ENCODE data around the gene P4HA3. TPM values are rescaled to one million over a fixed set of nuclear protein-coding genes. Genes with fewer than 3 reads are reported as not detected.
A peak's percentile ranks its signal among the peaks of the same experiment; 100 is the strongest.

P4HA3 gene
- polyA plus RNA-seq (2012; ENCODE audit: low read depth, missing spikeins): 0.09 TPM

DNA sequence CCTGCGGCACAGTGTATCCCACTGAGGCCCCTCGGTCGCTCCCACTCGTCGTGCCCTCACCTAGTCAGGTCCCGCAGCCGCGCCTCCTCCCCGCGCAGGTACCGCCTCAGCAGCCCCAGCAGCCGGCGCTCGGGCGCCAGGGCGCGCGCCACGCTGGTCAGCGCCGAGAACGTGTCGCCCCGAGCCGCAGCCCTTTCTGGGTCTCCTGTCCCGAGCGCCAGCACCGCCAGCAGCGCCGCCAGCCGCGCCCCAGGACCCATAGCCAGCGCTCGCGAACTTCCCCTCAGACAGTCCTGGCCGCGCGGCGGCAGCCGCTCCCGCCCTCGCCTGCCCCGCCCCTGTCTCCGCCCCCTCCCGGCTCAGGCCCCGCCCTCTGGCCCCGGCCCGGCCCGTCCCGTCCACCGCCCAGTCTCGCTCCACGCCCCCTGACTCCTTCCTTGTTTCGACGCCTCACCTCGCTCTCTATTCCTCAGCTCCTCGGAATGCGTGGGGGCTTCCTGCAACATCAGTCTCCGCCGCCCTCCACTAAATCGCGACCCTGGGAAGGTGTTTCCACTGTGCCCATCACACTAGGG lies at the start of gene P4HA3:
TSS of gene P4HA3 (minus strand) at position 289 of the 575 bp plus-strand sequence. CDS start at position 260, 29 bp downstream.
- FAIRE-seq (no peak), DNase-seq (ENCODE audit: insufficient read length, low spot score) (peak; percentile 56)
- TF ChIP-seq POU2F2 (IDR thresholded peaks at IDR 0.05; ENCODE audit: low read depth, low read length): no peak
- no peak for TF ChIP-seq POLR2A (IDR thresholded peaks at IDR 0.05; ENCODE audit: low read depth, low read length)
- no peak for TF ChIP-seq TAF1 (IDR thresholded peaks at IDR 0.05; ENCODE audit: low read depth, low read length)
- no peak for TF ChIP-seq PAX5 (IDR thresholded peaks at IDR 0.05; ENCODE audit: insufficient read depth, low read length, severe bottlenecking)
- TF ChIP-seq POLR2AphosphoS5 (IDR thresholded peaks at IDR 0.05; ENCODE audit: low read depth, low read length): no peak
- TF ChIP-seq SPI1 (IDR thresholded peaks at IDR 0.05; ENCODE audit: low read depth, low read length): no peak

DNA sequence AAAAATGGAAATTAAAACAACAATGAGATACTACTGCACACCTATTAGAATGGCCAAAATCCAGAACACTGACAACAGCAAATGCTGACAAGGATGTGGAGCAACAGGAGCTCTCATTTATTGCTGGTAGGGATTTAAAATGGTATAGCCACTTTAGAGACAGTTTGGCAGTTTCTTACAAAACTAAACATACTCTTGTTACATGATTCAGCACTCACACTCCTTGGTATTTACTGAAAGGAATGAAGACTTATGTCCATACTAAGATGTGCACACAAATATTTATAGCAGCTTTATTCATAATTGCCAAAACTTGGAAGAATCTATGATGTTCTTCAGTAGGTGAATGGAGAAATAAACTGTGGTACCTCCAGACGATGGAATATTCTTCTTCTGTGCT lies 46.0 kb upstream of the P4HA3 start:
- FAIRE-seq (no peak), DNase-seq (ENCODE audit: insufficient read length, low spot score) (no peak)
- TF ChIP-seq TAF1 (IDR thresholded peaks at IDR 0.05; ENCODE audit: low read depth, low read length): no peak
- TF ChIP-seq POLR2AphosphoS5 (IDR thresholded peaks at IDR 0.05; ENCODE audit: low read depth, low read length): no peak
- TF ChIP-seq PAX5 (IDR thresholded peaks at IDR 0.05; ENCODE audit: insufficient read depth, low read length, severe bottlenecking): no peak
- no peak for TF ChIP-seq POLR2A (IDR thresholded peaks at IDR 0.05; ENCODE audit: low read depth, low read length)
- TF ChIP-seq POU2F2 (IDR thresholded peaks at IDR 0.05; ENCODE audit: low read depth, low read length): no peak
- TF ChIP-seq SPI1 (IDR thresholded peaks at IDR 0.05; ENCODE audit: low read depth, low read length): no peak

DNA sequence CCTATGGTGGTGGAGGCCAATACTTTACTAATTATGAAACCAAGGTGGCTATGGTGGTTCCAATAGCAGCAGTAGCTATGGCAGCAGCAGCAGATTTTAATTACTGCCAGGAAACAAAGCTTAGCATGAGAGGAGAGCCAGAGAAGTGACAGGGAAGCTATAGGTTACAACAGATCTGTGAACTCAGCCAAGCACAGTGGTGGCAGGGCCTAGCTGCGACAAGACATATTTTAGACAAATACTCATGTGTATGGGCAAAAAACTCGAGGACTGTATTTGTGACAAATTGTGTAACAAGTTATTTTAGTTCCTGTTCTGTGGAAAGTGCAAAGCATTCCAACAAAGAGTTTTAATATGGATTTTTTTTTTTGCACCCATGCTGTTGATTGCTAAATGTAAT lies 44.2 kb upstream of the P4HA3 start:
- no peak for DNase-seq (ENCODE audit: insufficient read length, low spot score)
- TF ChIP-seq TAF1 (IDR thresholded peaks at IDR 0.05; ENCODE audit: low read depth, low read length) (no peak), POLR2A (IDR thresholded peaks at IDR 0.05; ENCODE audit: low read depth, low read length) (no peak), PAX5 (IDR thresholded peaks at IDR 0.05; ENCODE audit: insufficient read depth, low read length, severe bottlenecking) (no peak), POLR2AphosphoS5 (IDR thresholded peaks at IDR 0.05; ENCODE audit: low read depth, low read length) (no peak), SPI1 (IDR thresholded peaks at IDR 0.05; ENCODE audit: low read depth, low read length) (no peak), POU2F2 (IDR thresholded peaks at IDR 0.05; ENCODE audit: low read depth, low read length) (no peak)
- FAIRE-seq: no peak

- DNase-seq (ENCODE audit: insufficient read length, low spot score) (no peak), FAIRE-seq (no peak)
- TF ChIP-seq POLR2AphosphoS5 (IDR thresholded peaks at IDR 0.05; ENCODE audit: low read depth, low read length): no peak
- no peak for TF ChIP-seq SPI1 (IDR thresholded peaks at IDR 0.05; ENCODE audit: low read depth, low read length)
Observed at GRCh38 chr11:74354036-74354435, 42.6 kb upstream of the P4HA3 start.

DNA sequence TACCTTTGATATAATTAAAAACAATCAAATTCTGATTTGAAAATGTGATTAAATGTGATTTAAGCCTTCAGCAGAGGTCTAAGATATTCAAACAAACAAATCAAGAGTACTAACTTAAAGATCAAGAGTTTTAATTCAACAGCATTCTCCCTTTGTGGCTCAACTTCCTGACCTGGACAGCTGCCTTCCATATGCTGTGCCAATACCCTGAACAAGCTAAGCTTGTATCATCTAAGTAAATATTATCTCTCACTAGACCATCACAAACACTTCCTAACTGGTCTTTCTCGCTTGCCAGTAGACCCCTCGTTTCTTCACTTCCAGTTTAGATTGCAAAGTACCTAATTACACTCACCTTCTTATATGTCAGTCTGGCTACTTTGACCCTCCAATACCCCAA lies 35.9 kb upstream of the P4HA3 start:
- DNase-seq (ENCODE audit: insufficient read length, low spot score): no peak
- TF ChIP-seq PAX5 (IDR thresholded peaks at IDR 0.05; ENCODE audit: insufficient read depth, low read length, severe bottlenecking) (no peak), SPI1 (IDR thresholded peaks at IDR 0.05; ENCODE audit: low read depth, low read length) (no peak), POLR2AphosphoS5 (IDR thresholded peaks at IDR 0.05; ENCODE audit: low read depth, low read length) (no peak), TAF1 (IDR thresholded peaks at IDR 0.05; ENCODE audit: low read depth, low read length) (no peak), POU2F2 (IDR thresholded peaks at IDR 0.05; ENCODE audit: low read depth, low read length) (no peak), POLR2A (IDR thresholded peaks at IDR 0.05; ENCODE audit: low read depth, low read length) (no peak)
- no peak for FAIRE-seq

DNA sequence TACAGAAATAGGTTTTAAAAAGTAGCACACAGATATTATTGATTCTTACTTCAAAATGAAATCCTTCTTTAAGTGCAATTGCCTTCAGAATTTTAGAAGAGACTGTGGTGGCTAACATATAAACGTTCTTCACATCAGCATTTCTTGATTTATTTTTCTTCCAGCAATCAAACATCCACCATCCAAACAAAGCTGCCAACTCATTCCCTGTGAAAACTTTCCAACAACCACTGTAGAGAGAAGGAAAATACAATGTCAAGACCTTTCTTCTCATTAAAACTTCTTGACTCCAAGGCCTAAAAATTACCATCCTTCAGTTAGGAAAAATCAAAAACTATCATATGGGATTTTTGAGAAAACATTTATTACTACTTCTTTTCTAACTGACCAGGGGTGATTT lies 34.0 kb upstream of the P4HA3 start:
- no peak for FAIRE-seq
- no peak for DNase-seq (ENCODE audit: insufficient read length, low spot score)
- TF ChIP-seq POLR2AphosphoS5 (IDR thresholded peaks at IDR 0.05; ENCODE audit: low read depth, low read length) (no peak), TAF1 (IDR thresholded peaks at IDR 0.05; ENCODE audit: low read depth, low read length) (no peak), POU2F2 (IDR thresholded peaks at IDR 0.05; ENCODE audit: low read depth, low read length) (no peak), POLR2A (IDR thresholded peaks at IDR 0.05; ENCODE audit: low read depth, low read length) (no peak), PAX5 (IDR thresholded peaks at IDR 0.05; ENCODE audit: insufficient read depth, low read length, severe bottlenecking) (no peak), SPI1 (IDR thresholded peaks at IDR 0.05; ENCODE audit: low read depth, low read length) (no peak)

DNA sequence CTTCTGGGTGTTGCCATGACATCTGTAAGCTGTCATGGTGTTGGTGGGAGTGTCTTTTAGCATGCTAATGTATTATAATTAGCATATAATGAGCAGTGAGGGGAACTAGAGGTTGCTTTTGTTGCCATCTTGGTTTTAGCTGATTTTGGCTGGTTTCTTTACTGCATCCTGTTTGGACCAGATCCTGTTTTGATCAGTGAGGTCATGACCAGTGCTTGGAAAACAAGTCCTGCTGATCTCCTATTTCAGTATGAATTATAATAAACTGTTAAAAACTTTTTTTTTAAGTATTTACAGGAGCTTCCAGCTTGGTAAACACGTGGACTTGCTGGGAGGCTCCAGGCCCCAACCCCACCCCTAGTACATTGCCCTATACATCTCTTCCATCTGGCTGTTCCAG lies 30.5 kb upstream of the P4HA3 start:
- FAIRE-seq (no peak), DNase-seq (ENCODE audit: insufficient read length, low spot score) (no peak)
- TF ChIP-seq POLR2A (IDR thresholded peaks at IDR 0.05; ENCODE audit: low read depth, low read length) (no peak), TAF1 (IDR thresholded peaks at IDR 0.05; ENCODE audit: low read depth, low read length) (no peak), SPI1 (IDR thresholded peaks at IDR 0.05; ENCODE audit: low read depth, low read length) (no peak), POU2F2 (IDR thresholded peaks at IDR 0.05; ENCODE audit: low read depth, low read length) (no peak), PAX5 (IDR thresholded peaks at IDR 0.05; ENCODE audit: insufficient read depth, low read length, severe bottlenecking) (no peak)

GRCh38 chr11:74339619-74340018 lies 28.2 kb upstream of the P4HA3 start:
- no peak for FAIRE-seq
- DNase-seq (ENCODE audit: insufficient read length, low spot score): no peak
- TF ChIP-seq SPI1 (IDR thresholded peaks at IDR 0.05; ENCODE audit: low read depth, low read length) (no peak), TAF1 (IDR thresholded peaks at IDR 0.05; ENCODE audit: low read depth, low read length) (no peak), POU2F2 (IDR thresholded peaks at IDR 0.05; ENCODE audit: low read depth, low read length) (no peak), POLR2A (IDR thresholded peaks at IDR 0.05; ENCODE audit: low read depth, low read length) (no peak), POLR2AphosphoS5 (IDR thresholded peaks at IDR 0.05; ENCODE audit: low read depth, low read length) (no peak), PAX5 (IDR thresholded peaks at IDR 0.05; ENCODE audit: insufficient read depth, low read length, severe bottlenecking) (no peak)

DNA sequence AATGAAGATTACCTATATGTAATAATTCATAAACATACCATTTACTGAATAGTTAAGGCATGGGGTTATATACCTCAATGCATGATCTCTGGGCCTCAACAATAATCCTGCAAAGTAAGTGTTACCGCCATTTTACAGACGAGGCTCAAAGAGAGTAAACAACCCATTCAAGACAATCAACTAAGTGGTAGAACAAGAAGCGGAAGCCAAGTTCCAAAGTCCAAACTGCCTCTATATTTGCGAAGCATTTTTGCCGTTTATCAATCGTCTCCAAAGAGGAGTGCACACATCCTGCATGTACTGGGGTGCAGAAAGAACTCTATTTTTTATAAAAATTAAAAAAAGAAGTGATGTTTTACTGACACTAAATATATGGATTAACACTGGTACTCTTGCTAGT lies 27.5 kb upstream of the P4HA3 start:
- DNase-seq (ENCODE audit: insufficient read length, low spot score): no peak
- no peak for FAIRE-seq
- no peak for TF ChIP-seq POLR2A (IDR thresholded peaks at IDR 0.05; ENCODE audit: low read depth, low read length)
- no peak for TF ChIP-seq POLR2AphosphoS5 (IDR thresholded peaks at IDR 0.05; ENCODE audit: low read depth, low read length)
- TF ChIP-seq PAX5 (IDR thresholded peaks at IDR 0.05; ENCODE audit: insufficient read depth, low read length, severe bottlenecking): no peak
- TF ChIP-seq SPI1 (IDR thresholded peaks at IDR 0.05; ENCODE audit: low read depth, low read length): no peak
- no peak for TF ChIP-seq POU2F2 (IDR thresholded peaks at IDR 0.05; ENCODE audit: low read depth, low read length)
- no peak for TF ChIP-seq TAF1 (IDR thresholded peaks at IDR 0.05; ENCODE audit: low read depth, low read length)

GRCh38 chr11:74333193-74333592 lies 21.8 kb upstream of the P4HA3 start:
- no peak for FAIRE-seq
- no peak for TF ChIP-seq POLR2A (IDR thresholded peaks at IDR 0.05; ENCODE audit: low read depth, low read length)
- TF ChIP-seq SPI1 (IDR thresholded peaks at IDR 0.05; ENCODE audit: low read depth, low read length): no peak
- TF ChIP-seq POU2F2 (IDR thresholded peaks at IDR 0.05; ENCODE audit: low read depth, low read length): no peak
- TF ChIP-seq PAX5 (IDR thresholded peaks at IDR 0.05; ENCODE audit: insufficient read depth, low read length, severe bottlenecking): no peak
- TF ChIP-seq TAF1 (IDR thresholded peaks at IDR 0.05; ENCODE audit: low read depth, low read length): no peak
- TF ChIP-seq POLR2AphosphoS5 (IDR thresholded peaks at IDR 0.05; ENCODE audit: low read depth, low read length): no peak
- DNase-seq (ENCODE audit: insufficient read length, low spot score): no peak
